Smooth muscle cell (in vitro differentiated cells): Measurements from ENCODE around the gene SNX11. TPM values are rescaled to one million over a fixed set of nuclear protein-coding genes. Genes with fewer than 3 reads are reported as not detected.
A peak's percentile ranks its signal among the peaks of the same experiment; 100 is the strongest.
"Not testable (repeated sequence)": the region's sequence is repeated elsewhere in the genome, so short reads cannot be mapped to it uniquely, and the experiment has no call there.

Experiments
- DNase-seq: peaks from one replicate; lab custom pipeline; 2025; ENCODE audit not compliant: unreplicated experiment; lab: John Stamatoyannopoulos, UW
- H2AFZ ChIP-seq: fragments of 200-600 bp; sonication (generic); 2 replicates; pipeline ENCODE4 v1.6.0; 2016; ENCODE audit warnings: antibody characterized with exemption, low read depth, mild to moderate bottlenecking
- H3F3A ChIP-seq: fragments of 200-600 bp; sonication (generic); 2 replicates; pipeline ENCODE4 v1.6.0; 2017; ENCODE audit warnings: antibody characterized with exemption, low read depth
- H3K27ac ChIP-seq: fragments of 200-600 bp; sonication (generic); 2 replicates; pipeline ENCODE4 v1.5.1; 2016; ENCODE audit warnings: low read depth, mild to moderate bottlenecking
- H3K27me3 ChIP-seq: fragments of 200-600 bp; sonication (generic); 2 replicates; pipeline ENCODE4 v1.6.1; 2016; ENCODE audit warnings: low read depth, mild to moderate bottlenecking
- H3K36me3 ChIP-seq: fragments of 200-600 bp; sonication (generic); 2 replicates; pipeline ENCODE4 v1.5.1; 2016; ENCODE audit warnings: low read depth
- H3K4me1 ChIP-seq: fragments of 200-600 bp; sonication (generic); 2 replicates; pipeline ENCODE4 v1.5.1; 2016; ENCODE audit warnings: low read depth
- H3K4me2 ChIP-seq: fragments of 200-600 bp; sonication (generic); 2 replicates; pipeline ENCODE4 v1.6.0; 2016; ENCODE audit warnings: mild to moderate bottlenecking
- H3K4me3 ChIP-seq: fragments of 200-600 bp; sonication (generic); 2 replicates; pipeline ENCODE4 v1.5.1; 2016; ENCODE audit warnings: mild to moderate bottlenecking
- H3K79me2 ChIP-seq: fragments of 200-600 bp; sonication (generic); 2 replicates; pipeline ENCODE4 v1.6.0; 2016; ENCODE audit warnings: low read depth, mild to moderate bottlenecking
- H3K9ac ChIP-seq: fragments of 200-600 bp; sonication (generic); 2 replicates; pipeline ENCODE4 v1.6.0; 2016; ENCODE audit warnings: low read depth
- H3K9me3 ChIP-seq: fragments of 200-600 bp; sonication (generic); replicated peaks from 2 replicates; pipeline ENCODE4 v1.5.1; 2016; ENCODE audit warnings: low read depth
- H4K20me1 ChIP-seq: fragments of 200-600 bp; sonication (generic); 2 replicates; pipeline ENCODE4 v1.6.0; 2016; ENCODE audit warnings: low read depth
- CTCF ChIP-seq: fragments of 200-600 bp; sonication (generic); IDR thresholded peaks from 2 replicates; pipeline ENCODE4 v1.5.1; 2017; ENCODE audit warnings: borderline replicate concordance, mild to moderate bottlenecking, antibody characterized with exemption; ENCODE audit not compliant: insufficient read depth, poor library complexity, severe bottlenecking
- WGBS: methylation state at CpG from one replicate; pipeline ENCODE4 v1.1.7; 2016; ENCODE audit warnings: low lambda C conversion rate; 5-methylcytosine and 5-hydroxymethylcytosine counted together
- polyA plus RNA-seq: library from polyadenylated mRNA; unstranded; fragments of >200 nt; fragmentation: Nextera tagmentation; extraction: Ambion mirVana; gene quantifications from 2 replicates; pipeline ENCODE4 v1.2.1, GENCODE V29; 2016
- total RNA-seq: library from RNA; depleted of rRNA; stranded (reverse); fragments of >200 nt; gene quantifications from 2 replicates; pipeline ENCODE4 v1.2.3, GENCODE V29; 2014

SNX11 gene
- total and polyA plus RNA-seq, 2 experiments from 2014 or later: 15.3 to 22.9 TPM

- H3K79me2 ChIP-seq: peaks cover 6% of the 10 kb centered on the region
These were observed 40.9 kb upstream of the SNX11 start for GRCh38 chr17:48066656-48067055.

GRCh38 chr17:48067245-48067644 is 40.3 kb upstream of the SNX11 start:
- Histone ChIP-seq H3K4me2 (no peak overlapping the region), H2AFZ (no peak overlapping the region), H3F3A (peaks cover 35% of the 10 kb centered on the region), H3K4me1 (no peaks in the 10 kb centered on the region), H4K20me1 (peaks cover 16% of the 10 kb centered on the region), H3K27ac (no peak overlapping the region), H3K27me3 (no peaks in the 10 kb centered on the region), H3K79me2 (peaks cover 6% of the 10 kb centered on the region), H3K9ac (no peak overlapping the region), H3K4me3 (no peak overlapping the region), H3K36me3 (peaks cover 6% of the 10 kb centered on the region), H3K9me3 (no peaks in the 10 kb centered on the region)
- DNase-seq: no peak
- no peak for TF ChIP-seq CTCF
- 98% methylated on average over 3 of the region's 3 CpGs for WGBS

More at GRCh38 chr17:48066656-48067055, 40.9 kb upstream of the SNX11 start:
- Histone ChIP-seq H3K27ac (peak overlapping the region; percentile 9), H3K9ac (no peak overlapping the region), H3K9me3 (no peaks in the 10 kb centered on the region), H3F3A (peaks cover 41% of the 10 kb centered on the region), H3K36me3 (peaks cover 6% of the 10 kb centered on the region), H4K20me1 (peaks cover 20% of the 10 kb centered on the region), H3K4me1 (no peaks in the 10 kb centered on the region), H3K27me3 (no peaks in the 10 kb centered on the region), H3K4me2 (no peak overlapping the region), H3K4me3 (no peak overlapping the region), H2AFZ (no peak overlapping the region)
- no peak for TF ChIP-seq CTCF
- 90% methylated on average over 1 of the region's 1 CpG for WGBS
- no peak for DNase-seq

- not testable (repeated sequence) for H3K27me3 ChIP-seq, H3K36me3 ChIP-seq, H3K9me3 ChIP-seq, H3K4me2 ChIP-seq, H3K9ac ChIP-seq, H2AFZ ChIP-seq, DNase-seq, H3K4me1 ChIP-seq, H3K4me3 ChIP-seq, H3K79me2 ChIP-seq
- Histone ChIP-seq H3F3A (peaks cover 33% of the 10 kb centered on the region), H4K20me1 (peaks cover 13% of the 10 kb centered on the region), H3K27ac (peak overlapping the region; percentile 7)
- 90% methylated on average over 2 of the region's 2 CpGs for WGBS
These were observed 39.8 kb upstream of the SNX11 start for GRCh38 chr17:48067808-48068207.

- no peaks in the 10 kb centered on the region for H3K4me1 ChIP-seq
- no peak for DNase-seq
- peaks cover 13% of the 10 kb centered on the region for H4K20me1 ChIP-seq
- peak; percentile 47 for TF ChIP-seq CTCF
- H3F3A ChIP-seq: peaks cover 28% of the 10 kb centered on the region
- H3K79me2 ChIP-seq: peaks cover 6% of the 10 kb centered on the region
- no peak overlapping the region for H2AFZ ChIP-seq
- WGBS: 72% methylated on average over 3 of the region's 3 CpGs
- peaks cover 2% of the 10 kb centered on the region for H3K36me3 ChIP-seq
- no peak overlapping the region for H3K9ac ChIP-seq
- no peak overlapping the region for H3K4me2 ChIP-seq
- no peaks in the 10 kb centered on the region for H3K9me3 ChIP-seq
- no peak overlapping the region for H3K4me3 ChIP-seq
- H3K27ac ChIP-seq: peak overlapping the region; percentile 7
- H3K27me3 ChIP-seq: no peaks in the 10 kb centered on the region
These were observed 39.0 kb upstream of the SNX11 start for GRCh38 chr17:48068491-48068961.
